Thoracic aorta (tissue), 2 donors: Measurements from ENCODE around the gene BRD4. TPM values are rescaled to one million over a fixed set of nuclear protein-coding genes. Genes with fewer than 3 reads are reported as not detected.

ENCODE experiments used
- ATAC-seq: fragments of 150-250 bp; one replicate; pipeline ENCODE4 v1.8.0; 2017; ENCODE audit warnings: low read depth; ENCODE audit not compliant: insufficient number of reproducible peaks, low FRiP score
- DNase-seq: peaks from one replicate; pipeline ENCODE4 v3.0.0-alpha.2; 2020; ENCODE audit warnings: low spot score
- H3K27ac ChIP-seq, 2 donors: fragments of 200-600 bp; sonication (generic); 1 replicate in 1 of 2; 2 replicates in 1 of 2; pipeline ENCODE4 v1.5.1; 2016; ENCODE audit warnings: mild to moderate bottlenecking in 2 of 2, moderate library complexity in 2 of 2
- H3K27me3 ChIP-seq: fragments of 200-600 bp; sonication (generic); replicated peaks from 2 replicates; pipeline ENCODE4 v1.6.0; 2016; ENCODE audit warnings: mild to moderate bottlenecking; ENCODE audit not compliant: insufficient read depth
- H3K36me3 ChIP-seq: fragments of 200-600 bp; sonication (generic); one replicate; pipeline ENCODE4 v1.5.1; 2016
- H3K4me1 ChIP-seq, 2 donors: fragments of 200-600 bp; sonication (generic); 1 replicate in 1 of 2; 2 replicates in 1 of 2; pipeline versions ENCODE4 v1.5.1 to v1.6.0; 2016; ENCODE audit warnings: low read depth in 2 of 2, mild to moderate bottlenecking in 1 of 2; ENCODE audit not compliant: control insufficient read depth in 1 of 2
- H3K4me3 ChIP-seq: fragments of 200-600 bp; sonication (generic); 2 replicates; pipeline ENCODE4 v1.5.1; 2016; ENCODE audit warnings: mild to moderate bottlenecking
- H3K9me3 ChIP-seq: fragments of 200-600 bp; sonication (generic); 2 replicates; pipeline ENCODE4 v1.5.1; 2016
- total RNA-seq, 2 donors: library from RNA; depleted of rRNA; stranded (reverse); fragments of >200 nt; gene quantifications; one replicate each; pipeline versions ENCODE4 v1.1.0 to v1.2.3, GENCODE V29; 2016
- TF ChIP-seq, protein P1 (sequence below): fragments of 200-600 bp; sonication (generic); IDR thresholded peaks from one replicate; pipeline ENCODE4 v1.5.1; 2019; ENCODE audit warnings: antibody characterized with exemption

BRD4 gene
- 10 to 100 TPM; 49.0 to 70.9 TPM for total RNA-seq

DNA sequence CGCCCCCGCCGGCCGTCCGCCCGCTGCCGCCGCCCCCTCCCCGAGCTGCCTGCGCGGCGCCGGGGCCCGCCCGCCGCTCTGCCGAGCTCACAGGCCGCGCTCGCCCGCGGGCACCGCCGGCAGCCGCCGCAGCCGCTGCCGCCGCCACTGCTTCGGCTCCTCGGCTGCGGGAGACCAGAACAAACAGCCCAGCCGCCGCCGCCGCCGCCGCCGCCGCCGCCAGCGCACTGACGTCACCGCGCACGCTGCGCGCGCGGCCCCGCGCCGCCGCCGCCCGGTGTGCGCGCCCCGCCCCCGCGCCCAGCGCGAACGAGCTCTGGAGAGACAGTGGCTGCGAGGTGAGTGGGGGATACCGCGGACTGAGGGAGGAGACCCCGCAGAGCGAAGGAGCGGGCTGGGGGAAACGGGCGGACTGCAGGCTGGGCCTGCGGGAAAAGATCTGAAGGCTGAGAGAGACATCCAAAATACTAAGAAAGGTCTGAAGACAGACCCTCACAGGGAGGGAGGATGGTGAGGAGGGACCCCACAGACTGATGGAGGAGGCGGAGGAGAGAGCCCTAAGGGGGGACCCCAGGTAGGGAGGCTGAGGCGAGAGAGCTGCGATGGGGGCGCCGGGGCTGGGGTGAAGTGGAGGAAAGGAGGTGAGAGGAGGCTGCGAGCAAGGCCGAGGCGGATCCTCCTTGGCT is at the start of gene BRD4:
BRD4 (minus strand) TSS at position 229 of the 686 bp plus-strand sequence. CDS start 59,440 bp downstream, outside the sequence.
- Histone ChIP-seq H3K4me1 (peaks cover 49 to 71% of the 10 kb centered on the region in 2 donors), H3K4me3 (peak within 1 kb of the TSS; percentile 97), H3K27ac (peak within 1 kb of the TSS; percentile 91 to 95), H3K9me3 (no peaks in the 10 kb centered on the region), H3K27me3 (no peaks in the 10 kb centered on the region), H3K36me3 (no peaks in the 10 kb centered on the region)
- DNase-seq (no peak), ATAC-seq (peak; percentile 52)
- TF ChIP-seq, protein P1, sequence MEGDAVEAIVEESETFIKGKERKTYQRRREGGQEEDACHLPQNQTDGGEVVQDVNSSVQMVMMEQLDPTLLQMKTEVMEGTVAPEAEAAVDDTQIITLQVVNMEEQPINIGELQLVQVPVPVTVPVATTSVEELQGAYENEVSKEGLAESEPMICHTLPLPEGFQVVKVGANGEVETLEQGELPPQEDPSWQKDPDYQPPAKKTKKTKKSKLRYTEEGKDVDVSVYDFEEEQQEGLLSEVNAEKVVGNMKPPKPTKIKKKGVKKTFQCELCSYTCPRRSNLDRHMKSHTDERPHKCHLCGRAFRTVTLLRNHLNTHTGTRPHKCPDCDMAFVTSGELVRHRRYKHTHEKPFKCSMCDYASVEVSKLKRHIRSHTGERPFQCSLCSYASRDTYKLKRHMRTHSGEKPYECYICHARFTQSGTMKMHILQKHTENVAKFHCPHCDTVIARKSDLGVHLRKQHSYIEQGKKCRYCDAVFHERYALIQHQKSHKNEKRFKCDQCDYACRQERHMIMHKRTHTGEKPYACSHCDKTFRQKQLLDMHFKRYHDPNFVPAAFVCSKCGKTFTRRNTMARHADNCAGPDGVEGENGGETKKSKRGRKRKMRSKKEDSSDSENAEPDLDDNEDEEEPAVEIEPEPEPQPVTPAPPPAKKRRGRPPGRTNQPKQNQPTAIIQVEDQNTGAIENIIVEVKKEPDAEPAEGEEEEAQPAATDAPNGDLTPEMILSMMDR, result no peak

DNA sequence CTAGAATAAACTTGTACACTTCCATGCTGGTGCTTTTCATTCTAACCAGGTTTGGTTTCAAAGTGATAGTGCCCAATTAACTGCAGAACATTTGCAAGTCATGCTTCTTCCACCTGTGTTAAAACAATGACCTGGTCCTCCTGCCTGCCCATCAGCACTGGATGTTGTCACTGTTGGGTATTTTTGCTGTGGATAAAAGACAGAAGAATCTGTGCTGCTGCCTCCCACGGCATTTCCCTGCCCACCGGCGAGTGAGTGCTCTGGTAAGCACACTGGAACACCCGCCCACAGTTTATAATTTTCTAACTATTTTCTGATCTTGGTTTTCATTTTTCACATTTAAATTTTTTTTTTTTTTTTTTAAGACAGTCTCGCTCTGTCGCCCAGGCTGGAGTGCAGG is 49.5 kb upstream of the BRD4 start:
- TF ChIP-seq, protein P1, result no peak
- H3K4me3 ChIP-seq, result no peak overlapping the region
- H3K27me3 ChIP-seq, result no peaks in the 10 kb centered on the region
- DNase-seq, result no peak
- no peaks in the 10 kb centered on the region for H3K36me3 ChIP-seq
- H3K9me3 ChIP-seq, result no peaks in the 10 kb centered on the region
- no peak for ATAC-seq
- H3K4me1 ChIP-seq, result peaks cover 18 to 23% of the 10 kb centered on the region in 2 donors
- no peak overlapping the region for H3K27ac ChIP-seq

DNA sequence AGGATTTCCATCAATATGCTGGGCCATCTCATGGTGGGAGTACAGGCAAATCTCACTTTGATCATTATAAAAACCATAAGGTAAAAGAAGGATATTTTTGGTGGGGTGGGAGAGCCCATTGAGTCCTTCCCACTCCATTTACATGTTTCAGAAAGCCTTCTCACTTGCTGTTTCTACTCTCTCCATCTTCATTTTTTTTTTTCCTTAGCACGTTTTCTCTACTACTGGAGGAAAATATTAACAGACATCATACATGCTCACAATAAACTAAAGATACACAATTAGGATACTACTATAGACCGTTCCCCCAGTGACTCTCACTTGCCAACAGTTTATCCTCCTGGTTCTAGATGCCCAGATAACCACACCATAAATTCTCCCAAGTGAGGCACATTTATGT is 49.1 kb upstream of the BRD4 start:
- Histone ChIP-seq H3K9me3 (no peaks in the 10 kb centered on the region), H3K4me1 (peaks cover 20 to 27% of the 10 kb centered on the region in 2 donors), H3K4me3 (no peak overlapping the region), H3K36me3 (no peaks in the 10 kb centered on the region), H3K27ac (no peak overlapping the region), H3K27me3 (no peaks in the 10 kb centered on the region)
- no peak for ATAC-seq
- DNase-seq, result no peak
- TF ChIP-seq, protein P1, result no peak

DNA sequence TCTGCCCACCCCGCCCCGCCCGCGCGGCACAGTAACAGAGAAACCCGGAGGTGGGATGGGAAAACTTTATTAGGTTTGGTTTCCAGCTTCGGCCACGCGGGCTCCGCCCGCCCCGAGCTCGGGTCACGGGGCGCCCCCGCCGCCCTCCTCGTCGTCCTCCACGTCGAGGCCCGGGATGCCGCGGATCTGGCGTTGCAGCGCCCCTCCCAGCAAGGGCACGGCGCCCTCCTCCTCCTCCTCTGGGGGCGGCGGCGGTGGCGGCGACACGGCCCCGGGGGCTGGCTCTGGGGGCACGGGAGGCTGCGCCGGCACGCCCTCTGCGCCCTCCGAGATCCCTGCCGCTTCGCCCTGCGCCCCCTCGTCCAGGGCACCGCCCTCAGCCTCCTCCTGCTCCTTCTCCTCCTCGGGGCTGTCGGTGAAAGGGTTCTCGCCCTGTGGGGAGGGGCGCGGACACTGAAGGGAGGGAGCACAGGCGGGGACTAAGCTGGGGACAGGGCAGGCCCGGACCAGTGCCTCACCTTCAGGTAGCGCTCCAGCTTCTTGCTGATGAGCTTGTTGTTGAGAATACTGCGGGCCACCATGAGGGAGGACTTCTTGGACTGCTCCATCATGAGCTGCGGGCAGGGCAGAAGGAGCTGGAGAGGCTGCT is 47.8 kb upstream of the BRD4 start:
- no peak for DNase-seq
- Histone ChIP-seq H3K9me3 (no peaks in the 10 kb centered on the region), H3K4me1 (peaks cover 25 to 40% of the 10 kb centered on the region in 2 donors), H3K4me3 (peak overlapping the region; percentile 86), H3K36me3 (no peaks in the 10 kb centered on the region), H3K27ac (peak overlapping the region; percentile 83 to 92), H3K27me3 (no peaks in the 10 kb centered on the region)
- no peak for ATAC-seq
- TF ChIP-seq, protein P1, result no peak
